ENCODE measurements around the gene GDE1. TPM values are rescaled to one million over a fixed set of nuclear protein-coding genes. Genes with fewer than 3 reads are reported as not detected.

Gene GDE1
- total RNA-seq, 1 donor from 2014 or later, result 50.0 TPM

GRCh38 chr16:19474617-19475016 lies 47.3 kb downstream of the GDE1 start:
- DNase-seq (ENCODE audit: low spot score), result no peak
- Mint-ChIP-seq H3K4me1 (ENCODE audit: unreplicated experiment) (no peaks in the 10 kb centered on the region), H3K9me3 (ENCODE audit: unreplicated experiment) (no peaks in the 10 kb centered on the region), H3K36me3 (ENCODE audit: low read depth, unreplicated experiment) (no peaks in the 10 kb centered on the region), H3K4me3 (ENCODE audit: unreplicated experiment) (no peak overlapping the region), H3K27ac (ENCODE audit: unreplicated experiment) (no peak overlapping the region), H3K27me3 (ENCODE audit: unreplicated experiment) (peaks cover 1% of the 10 kb centered on the region)
- TF ChIP-seq CTCF (IDR thresholded peaks at IDR 0.05; ENCODE audit: unreplicated experiment), result no peak

DNA sequence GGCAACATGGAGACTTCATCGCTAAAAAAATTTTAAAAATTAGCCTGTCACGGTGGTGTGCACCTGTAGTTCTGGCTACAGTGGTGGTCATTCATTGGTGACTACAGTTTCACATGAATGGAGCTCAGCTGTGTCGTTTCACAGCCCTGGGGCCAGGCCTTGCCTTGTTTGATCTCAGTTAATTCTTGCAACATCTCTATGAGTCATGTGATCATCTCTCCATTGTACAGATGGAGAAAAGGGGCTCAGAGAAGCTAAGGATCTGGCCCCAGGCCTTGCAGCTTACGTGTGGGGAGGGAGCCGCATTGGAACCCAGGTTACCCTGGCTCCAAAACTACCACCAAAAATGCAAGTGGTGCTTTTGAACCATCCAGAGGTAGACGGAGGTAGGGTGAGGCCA lies 49.4 kb downstream of the GDE1 start:
- Mint-ChIP-seq H3K36me3 (ENCODE audit: low read depth, unreplicated experiment) (peaks cover 4% of the 10 kb centered on the region), H3K4me3 (ENCODE audit: unreplicated experiment) (no peak overlapping the region), H3K27me3 (ENCODE audit: unreplicated experiment) (no peaks in the 10 kb centered on the region), H3K9me3 (ENCODE audit: unreplicated experiment) (no peaks in the 10 kb centered on the region), H3K4me1 (ENCODE audit: unreplicated experiment) (no peaks in the 10 kb centered on the region), H3K27ac (ENCODE audit: unreplicated experiment) (no peak overlapping the region)
- TF ChIP-seq CTCF (IDR thresholded peaks at IDR 0.05; ENCODE audit: unreplicated experiment), result no peak
- DNase-seq (ENCODE audit: low spot score), result no peak

DNA sequence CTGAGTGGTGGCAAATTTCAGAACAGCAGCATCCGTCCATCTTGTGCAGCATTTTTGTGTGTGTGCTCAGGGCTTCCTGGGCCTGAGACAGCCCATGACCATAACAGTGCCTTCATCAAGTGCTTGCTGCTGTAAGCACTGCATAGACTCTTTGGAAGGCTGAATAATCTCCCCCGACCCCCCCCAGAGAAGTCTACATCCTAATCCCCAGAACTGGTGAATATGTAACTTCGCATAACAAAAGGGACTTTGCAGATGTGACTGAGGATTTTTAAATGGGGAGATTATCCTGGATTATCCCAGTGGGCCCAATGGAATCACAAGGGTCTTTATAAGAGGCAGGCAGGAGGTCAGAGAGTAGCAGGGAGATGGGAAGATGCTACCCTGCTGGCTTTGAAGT lies 53.6 kb downstream of the GDE1 start:
- Mint-ChIP-seq H3K27me3 (ENCODE audit: unreplicated experiment) (no peaks in the 10 kb centered on the region), H3K9me3 (ENCODE audit: unreplicated experiment) (no peaks in the 10 kb centered on the region), H3K4me3 (ENCODE audit: unreplicated experiment) (no peak overlapping the region), H3K4me1 (ENCODE audit: unreplicated experiment) (no peaks in the 10 kb centered on the region), H3K36me3 (ENCODE audit: low read depth, unreplicated experiment) (peaks cover 4% of the 10 kb centered on the region), H3K27ac (ENCODE audit: unreplicated experiment) (no peak overlapping the region)
- TF ChIP-seq CTCF (IDR thresholded peaks at IDR 0.05; ENCODE audit: unreplicated experiment), result no peak
- DNase-seq (ENCODE audit: low spot score), result no peak

- no peak overlapping the region for H3K27ac Mint-ChIP-seq (ENCODE audit: unreplicated experiment)
Observed at GRCh38 chr16:19463468-19464315, 58.2 kb downstream of the GDE1 start.

More at GRCh38 chr16:19463468-19464315, 58.2 kb downstream of the GDE1 start:
- no peak for TF ChIP-seq CTCF (IDR thresholded peaks at IDR 0.05; ENCODE audit: unreplicated experiment)
- H3K4me3 Mint-ChIP-seq (ENCODE audit: unreplicated experiment), result no peak overlapping the region
- peaks cover 2% of the 10 kb centered on the region for H3K27me3 Mint-ChIP-seq (ENCODE audit: unreplicated experiment)
- no peaks in the 10 kb centered on the region for H3K9me3 Mint-ChIP-seq (ENCODE audit: unreplicated experiment)
- peaks cover 4% of the 10 kb centered on the region for H3K36me3 Mint-ChIP-seq (ENCODE audit: low read depth, unreplicated experiment)
- H3K4me1 Mint-ChIP-seq (ENCODE audit: unreplicated experiment), result no peaks in the 10 kb centered on the region
- no peak for DNase-seq (ENCODE audit: low spot score)

All from endothelial cell (in vitro differentiated cells).